Measurements from ENCODE around the gene RARS1. TPM values are rescaled to one million over a fixed set of nuclear protein-coding genes. Genes with fewer than 3 reads are reported as not detected.

RARS1 gene
- total RNA-seq, 4 donors from 2014 or later, result 72.2 to 87.9 (median 74.2) TPM

DNA sequence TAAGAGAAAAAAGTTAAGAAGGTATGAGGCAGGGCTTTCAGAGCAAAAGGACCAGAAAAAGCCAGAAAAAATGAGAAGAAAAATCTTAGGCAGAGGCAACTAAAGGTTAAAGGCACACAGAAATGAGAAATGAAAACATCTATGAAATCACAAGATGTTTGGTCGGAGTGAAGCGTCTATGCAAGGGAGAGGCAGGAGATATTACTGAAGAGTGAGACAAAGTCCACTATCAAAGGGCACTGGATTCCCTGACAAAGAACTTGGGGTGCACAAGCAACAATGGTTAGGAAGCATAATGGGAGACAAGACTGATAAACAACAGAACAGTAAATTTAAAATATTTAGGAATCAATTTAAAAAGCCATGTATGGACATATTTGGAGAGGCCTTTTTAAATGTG is 76.0 kb downstream of the RARS1 start:
- 71 to 80% methylated on average over 2 of the region's 2 CpGs for WGBS, 2 donors
- DNase-seq, result no peak
- no peak overlapping the region for H3K4me3 ChIP-seq (replicated peaks in 1 of 3)
- TF ChIP-seq POLR2A (IDR thresholded peaks at IDR 0.05), result no peak
- TF ChIP-seq CTCF (IDR thresholded peaks at IDR 0.05), result no peak
- peaks cover 12 to 20% of the 10 kb centered on the region in 2 donors for H3K36me3 ChIP-seq
- H3K27ac ChIP-seq, result no peak overlapping the region
- H3K4me1 ChIP-seq, result peaks cover 9 to 28% of the 10 kb centered on the region in 2 donors
- H3K27me3 ChIP-seq, result no peaks in the 10 kb centered on the region
- no peaks in the 10 kb centered on the region for H3K9me3 ChIP-seq
- intact Hi-C loops (cut with DNase I), result no loop called here

DNA sequence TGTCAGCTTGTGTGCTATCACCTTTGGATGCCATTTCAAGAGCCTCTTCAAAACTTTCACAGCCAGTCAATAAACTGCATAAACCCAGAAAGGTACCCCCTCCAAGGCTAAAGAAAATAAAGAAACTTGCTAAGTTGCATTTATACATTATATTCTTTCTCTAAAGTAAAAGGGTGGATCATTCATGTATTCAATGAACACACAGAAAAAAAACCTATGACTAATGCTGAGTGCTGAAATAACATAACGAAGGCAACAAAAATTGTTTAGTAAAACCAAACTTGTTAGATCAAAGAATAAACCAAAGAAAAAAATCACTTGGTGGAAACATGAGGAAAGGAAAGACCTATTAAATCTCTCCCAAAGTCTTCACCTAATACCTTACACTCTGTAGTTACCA is 77.7 kb downstream of the RARS1 start:
- Histone ChIP-seq H3K4me1 (peaks cover 9 to 32% of the 10 kb centered on the region in 2 donors), H3K27me3 (no peaks in the 10 kb centered on the region), H3K27ac (peak overlapping the region in 1 of 3 donors; percentile 15), H3K9me3 (no peaks in the 10 kb centered on the region), H3K4me3 (replicated peaks in 1 of 3) (no peak overlapping the region), H3K36me3 (peaks cover 0 to 6% of the 10 kb centered on the region in 2 donors)
- intact Hi-C loops (cut with DNase I), result no loop called here
- WGBS, 2 donors, result 35 to 44% methylated on average over 1 of the region's 1 CpG
- TF ChIP-seq POLR2A (IDR thresholded peaks at IDR 0.05) (no peak), CTCF (IDR thresholded peaks at IDR 0.05) (no peak)
- no peak for DNase-seq

GRCh38 chr5:168568738-168569137 is 82.5 kb downstream of the RARS1 start:
- Histone ChIP-seq H3K36me3 (peaks cover 0 to 5% of the 10 kb centered on the region in 2 donors), H3K4me1 (peaks cover 12 to 23% of the 10 kb centered on the region in 2 donors), H3K4me3 (replicated peaks in 1 of 3) (no peak overlapping the region), H3K27ac (no peak overlapping the region), H3K9me3 (no peaks in the 10 kb centered on the region), H3K27me3 (no peaks in the 10 kb centered on the region)
- no peak for DNase-seq
- 97 to 99% methylated on average over 6 of the region's 6 CpGs for WGBS, 2 donors
- no peak for TF ChIP-seq POLR2A (IDR thresholded peaks at IDR 0.05)
- TF ChIP-seq CTCF (IDR thresholded peaks at IDR 0.05), result no peak
- intact Hi-C loops (cut with DNase I), result no loop called here

Small RNA genes within 50 kb of the gene (microRNA-seq; reads per million reads assigned to microRNA genes)
- gene MIR103A1 (not detected), gene MIR103B1 (not detected)

Small RNA genes within 50 kb of the gene (small RNA-seq; reads per million reads assigned to genes)
- gene MIR103A1, result 0.85 reads per million

Other genes starting within 250 kb of the RARS1 start
- 10 to 100 TPM; 38.7 to 80.1 (median 54.0) TPM for gene WWC1, start 194.8 kb upstream of the RARS1 start, total RNA-seq
- gene FBLL1, start 42.8 kb downstream of the RARS1 start, total RNA-seq, result not detected
- 10 to 100 TPM; 38.7 to 73.8 (median 49.3) TPM for gene PANK3, start 92.9 kb downstream of the RARS1 start, total RNA-seq

Data from thyroid gland (tissue), 4 donors.